HG03045 (cell line): ENCODE measurements around the gene IFIT3.
"Not testable (repeated sequence)": the region's sequence is repeated elsewhere in the genome, so short reads cannot be mapped to it uniquely, and the experiment has no call there.

Experiments
- ATAC-seq: cut with Tn5 transposase; IDR thresholded peaks from one replicate; pipeline ENCODE4 v1.9.1; 2021; ENCODE audit warnings: mild to moderate bottlenecking, moderate library complexity; ENCODE audit not compliant: unreplicated experiment

The IFIT3 gene

GRCh38 chr10:89304026-89304425 is 23.8 kb upstream of the IFIT3 start:
- no peak for ATAC-seq

GRCh38 chr10:89304446-89304845 is 23.4 kb upstream of the IFIT3 start:
- ATAC-seq, result no peak

- ATAC-seq, result no peak
Observed at GRCh38 chr10:89304925-89305324, 22.9 kb upstream of the IFIT3 start.

GRCh38 chr10:89305766-89306433 is 21.9 kb upstream of the IFIT3 start:
- ATAC-seq, result no peak

GRCh38 chr10:89306434-89307268 is 21.1 kb upstream of the IFIT3 start:
- no peak for ATAC-seq

GRCh38 chr10:89307269-89307577 is 20.6 kb upstream of the IFIT3 start:
- no peak for ATAC-seq

- no peak for ATAC-seq
Observed at GRCh38 chr10:89308266-89308665, 19.5 kb upstream of the IFIT3 start.

- no peak for ATAC-seq
Observed at GRCh38 chr10:89308736-89309135, 19.1 kb upstream of the IFIT3 start.

- ATAC-seq, result no peak
Observed at GRCh38 chr10:89309156-89310055, 18.4 kb upstream of the IFIT3 start.

- no peak for ATAC-seq
Observed at GRCh38 chr10:89310056-89310893, 17.5 kb upstream of the IFIT3 start.

GRCh38 chr10:89312973-89313372 is 14.8 kb upstream of the IFIT3 start:
- ATAC-seq, result no peak

GRCh38 chr10:89314676-89315075 is 13.1 kb upstream of the IFIT3 start:
- no peak for ATAC-seq

GRCh38 chr10:89318047-89318446 is 9.8 kb upstream of the IFIT3 start:
- ATAC-seq, result not testable (repeated sequence)

- ATAC-seq, result not testable (repeated sequence)
Observed at GRCh38 chr10:89325081-89325480, 2.7 kb upstream of the IFIT3 start.

- ATAC-seq, result not testable (repeated sequence)
Observed at GRCh38 chr10:89325856-89326255, 1.9 kb upstream of the IFIT3 start.

- no peak for ATAC-seq
Observed at GRCh38 chr10:89329151-89329550, 1.4 kb downstream of the IFIT3 start.

GRCh38 chr10:89330014-89330413 is 2.2 kb downstream of the IFIT3 start:
- not testable (repeated sequence) for ATAC-seq

GRCh38 chr10:89330537-89331212 is 2.9 kb downstream of the IFIT3 start:
- no peak for ATAC-seq

GRCh38 chr10:89331487-89332122 is 3.8 kb downstream of the IFIT3 start:
- ATAC-seq, result not testable (repeated sequence)
